HEK293 (cell line): ENCODE measurements around the gene XYLB.

Source experiments
- CTCF ChIA-PET: fragments of 350-600 bp; formaldehyde crosslinking; extraction: SDS; loops from one replicate; lab custom pipeline; 2021; ENCODE audit warnings: antibody characterized with exemption; lab: Yijun Ruan, JAX
- POLR2A ChIA-PET: fragments of 300-600 bp; formaldehyde crosslinking; extraction: SDS; loops from one replicate; lab custom pipeline; 2020; ENCODE audit warnings: antibody characterized with exemption, inconsistent platforms; lab: Yijun Ruan, JAX
- H3K27ac ChIP-seq: fragments of 200-500 bp; sonication (Bioruptor generic); 2 replicates; pipeline ENCODE4 v1.5.1; 2014; ENCODE audit warnings: low read depth, low read length, control low read depth, inconsistent platforms; ENCODE audit errors: extremely low read depth
- H3K36me3 ChIP-seq, 2 experiments: fragments of 200-500 bp in 1 of 2; sonication (Bioruptor generic) in 1 of 2; 1 replicate in 1 of 2; 2 replicates in 1 of 2; pipeline ENCODE4 v1.5.1; 2014 to 2017; ENCODE audit warnings: inconsistent platforms in 2 of 2, low read length in 2 of 2; ENCODE audit not compliant: control insufficient read depth in 2 of 2, insufficient read depth in 1 of 2
- H3K4me1 ChIP-seq: fragments of 200-500 bp; sonication (Bioruptor generic); 2 replicates; pipeline ENCODE4 v1.5.1; 2014; ENCODE audit warnings: mild to moderate bottlenecking, low read length, inconsistent platforms; ENCODE audit not compliant: control insufficient read depth, insufficient read depth
- H3K4me3 ChIP-seq: 2 replicates; pipeline ENCODE4 v1.5.1; 2011; ENCODE audit warnings: low read depth, mild to moderate bottlenecking, control low read depth, low read length, moderate library complexity
- H3K9me3 ChIP-seq: fragments of 200-500 bp; sonication (Bioruptor generic); 2 replicates; pipeline ENCODE4 v1.5.1; 2014; ENCODE audit warnings: low read depth, low read length, inconsistent platforms; ENCODE audit not compliant: control insufficient read depth, insufficient read depth
- AEBP2 ChIP-seq: fragments of 450-650 bp; formaldehyde crosslinking; IDR thresholded peaks from 2 replicates; pipeline ENCODE4 v1.5.1; 2016; ENCODE audit warnings: missing biosample characterization, missing genetic modification characterization, borderline replicate concordance
- KLF1 ChIP-seq: fragments of 450-650 bp; formaldehyde crosslinking; IDR thresholded peaks from 2 replicates; pipeline ENCODE4 v1.5.1; 2016; ENCODE audit warnings: missing biosample characterization, missing genetic modification characterization
- SCRT2 ChIP-seq: fragments of 450-650 bp; formaldehyde crosslinking; IDR thresholded peaks from 2 replicates; pipeline ENCODE4 v1.5.1; 2016; ENCODE audit warnings: missing biosample characterization, missing genetic modification characterization
- YY1 ChIP-seq: fragments of 450-650 bp; formaldehyde crosslinking; IDR thresholded peaks from 2 replicates; pipeline ENCODE4 v1.5.1; 2018; ENCODE audit warnings: missing biosample characterization, missing genetic modification characterization
- ZBTB26 ChIP-seq: fragments of 450-650 bp; formaldehyde crosslinking; optimal IDR thresholded peaks from 2 replicates; pipeline ENCODE3; 2016; ENCODE audit warnings: missing biosample characterization, mild to moderate bottlenecking, missing genetic modification characterization
- ZFP41 ChIP-seq: fragments of 450-650 bp; formaldehyde crosslinking; IDR thresholded peaks from 2 replicates; pipeline ENCODE4 v1.5.1; 2016; ENCODE audit warnings: missing biosample characterization, missing genetic modification characterization, borderline replicate concordance
- ZIC2 ChIP-seq: fragments of 450-650 bp; formaldehyde crosslinking; IDR thresholded peaks from 2 replicates; pipeline ENCODE4 v1.5.1; 2016; ENCODE audit warnings: missing biosample characterization, missing genetic modification characterization
- ZNF10 ChIP-seq: fragments of 450-650 bp; formaldehyde crosslinking; IDR thresholded peaks from 2 replicates; pipeline ENCODE4 v1.5.1; 2017; ENCODE audit warnings: missing biosample characterization, missing genetic modification characterization
- ZNF114 ChIP-seq: fragments of 450-650 bp; formaldehyde crosslinking; IDR thresholded peaks from 2 replicates; pipeline ENCODE4 v1.5.0; 2017; ENCODE audit warnings: missing biosample characterization, missing genetic modification characterization
- ZNF473 ChIP-seq: fragments of 450-650 bp; formaldehyde crosslinking; IDR thresholded peaks from 2 replicates; pipeline ENCODE4 v1.5.1; 2017; ENCODE audit warnings: missing biosample characterization, missing genetic modification characterization
- ZNF501 ChIP-seq: fragments of 450-650 bp; formaldehyde crosslinking; IDR thresholded peaks from 2 replicates; pipeline ENCODE4 v1.5.1; 2016; ENCODE audit warnings: missing biosample characterization, missing genetic modification characterization
- ZNF529 ChIP-seq: fragments of 450-650 bp; formaldehyde crosslinking; IDR thresholded peaks from 2 replicates; pipeline ENCODE4 v1.5.1; 2017; ENCODE audit warnings: missing genetic modification characterization, missing biosample characterization; ENCODE audit not compliant: insufficient replicate concordance
- ZNF544 ChIP-seq: fragments of 450-650 bp; formaldehyde crosslinking; IDR thresholded peaks from 2 replicates; pipeline ENCODE4 v1.5.0; 2017; ENCODE audit warnings: missing biosample characterization, missing genetic modification characterization
- ZNF548 ChIP-seq: fragments of 450-650 bp; formaldehyde crosslinking; IDR thresholded peaks from 2 replicates; pipeline ENCODE4 v1.5.1; 2016; ENCODE audit warnings: missing biosample characterization, missing genetic modification characterization
- ZNF645 ChIP-seq: fragments of 450-650 bp; formaldehyde crosslinking; IDR thresholded peaks from 2 replicates; pipeline ENCODE4; 2016; ENCODE audit warnings: missing biosample characterization, missing genetic modification characterization
- ZNF660 ChIP-seq: fragments of 450-650 bp; IDR thresholded peaks from 2 replicates; pipeline ENCODE4 v1.5.1; 2018; ENCODE audit warnings: missing biosample characterization, mild to moderate bottlenecking, missing genetic modification characterization
- ZNF707 ChIP-seq: fragments of 450-650 bp; formaldehyde crosslinking; IDR thresholded peaks from 2 replicates; pipeline ENCODE4 v1.5.1; 2016; ENCODE audit warnings: missing biosample characterization, missing genetic modification characterization
- TF ChIP-seq, protein P1 (sequence below): fragments of 450-650 bp; formaldehyde crosslinking; IDR thresholded peaks from 2 replicates; pipeline ENCODE4 v1.5.1; 2016; ENCODE audit warnings: missing biosample characterization, missing genetic modification characterization

The XYLB gene

GRCh38 chr3:38364721-38365400 is 18.3 kb downstream of the XYLB start:
- ChIA-PET CTCF (no interaction called here), POLR2A (no interaction called here)
- Histone ChIP-seq H3K4me1 (no peaks in the 10 kb centered on the region), H3K36me3 (peaks cover 0 to 97% of the 10 kb centered on the region in 2 experiments; a peak in 1 of 3 replicates), H3K27ac (no peak overlapping the region), H3K9me3 (no peaks in the 10 kb centered on the region), H3K4me3 (no peak overlapping the region)
- TF ChIP-seq YY1 (no peak), ZNF10 (tag by site-specific recombination) (no peak), KLF1 (tag by site-specific recombination) (no peak), ZNF548 (no peak), AEBP2 (no peak), ZFP41 (tag by site-specific recombination) (no peak), ZNF114 (tag by site-specific recombination) (no peak), ZNF707 (tag by site-specific recombination) (no peak), ZNF473 (tag by site-specific recombination) (no peak), ZNF660 (tag by site-specific recombination) (no peak), ZNF501 (tag by site-specific recombination) (no peak), ZNF645 (no peak), ZNF544 (tag by site-specific recombination) (no peak)
- TF ChIP-seq, protein P1, sequence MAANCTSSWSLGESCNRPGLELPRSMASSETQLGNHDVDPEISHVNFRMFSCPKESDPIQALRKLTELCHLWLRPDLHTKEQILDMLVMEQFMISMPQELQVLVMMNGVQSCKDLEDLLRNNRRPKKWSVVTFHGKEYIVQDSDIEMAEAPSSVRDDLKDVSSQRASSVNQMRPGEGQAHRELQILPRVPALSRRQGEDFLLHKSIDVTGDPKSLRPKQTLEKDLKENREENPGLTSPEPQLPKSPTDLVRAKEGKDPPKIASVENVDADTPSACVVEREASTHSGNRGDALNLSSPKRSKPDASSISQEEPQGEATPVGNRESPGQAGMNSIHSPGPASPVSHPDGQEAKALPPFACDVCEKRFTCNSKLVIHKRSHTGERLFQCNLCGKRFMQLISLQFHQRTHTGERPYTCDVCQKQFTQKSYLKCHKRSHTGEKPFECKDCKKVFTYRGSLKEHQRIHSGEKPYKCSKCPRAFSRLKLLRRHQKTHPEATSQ (tag by site-specific recombination), result no peak

- ChIA-PET POLR2A (no interaction called here), CTCF (no interaction called here)
- TF ChIP-seq ZIC2, result no peak
- TF ChIP-seq SCRT2 (tag by site-specific recombination), result no peak
- TF ChIP-seq ZNF529, result no peak
- no peak for TF ChIP-seq ZBTB26 (tag by site-specific recombination)
- no peak overlapping the region for H3K4me3 ChIP-seq
- H3K36me3 ChIP-seq, result peaks cover 0 to 97% of the 10 kb centered on the region in 2 experiments; a peak in 1 of 3 replicates
- H3K4me1 ChIP-seq, result no peaks in the 10 kb centered on the region
- no peaks in the 10 kb centered on the region for H3K9me3 ChIP-seq
- no peak overlapping the region for H3K27ac ChIP-seq
Measured at GRCh38 chr3:38365469-38366062, 19.0 kb downstream of the XYLB start.
